ENCODE data around the gene PPP3CA. TPM values are rescaled to one million over a fixed set of nuclear protein-coding genes. Genes with fewer than 3 reads are reported as not detected.

PPP3CA gene
- total RNA-seq, 4 donors from 2014 or later: 32.7 to 45.1 (median 44.0) TPM

DNA sequence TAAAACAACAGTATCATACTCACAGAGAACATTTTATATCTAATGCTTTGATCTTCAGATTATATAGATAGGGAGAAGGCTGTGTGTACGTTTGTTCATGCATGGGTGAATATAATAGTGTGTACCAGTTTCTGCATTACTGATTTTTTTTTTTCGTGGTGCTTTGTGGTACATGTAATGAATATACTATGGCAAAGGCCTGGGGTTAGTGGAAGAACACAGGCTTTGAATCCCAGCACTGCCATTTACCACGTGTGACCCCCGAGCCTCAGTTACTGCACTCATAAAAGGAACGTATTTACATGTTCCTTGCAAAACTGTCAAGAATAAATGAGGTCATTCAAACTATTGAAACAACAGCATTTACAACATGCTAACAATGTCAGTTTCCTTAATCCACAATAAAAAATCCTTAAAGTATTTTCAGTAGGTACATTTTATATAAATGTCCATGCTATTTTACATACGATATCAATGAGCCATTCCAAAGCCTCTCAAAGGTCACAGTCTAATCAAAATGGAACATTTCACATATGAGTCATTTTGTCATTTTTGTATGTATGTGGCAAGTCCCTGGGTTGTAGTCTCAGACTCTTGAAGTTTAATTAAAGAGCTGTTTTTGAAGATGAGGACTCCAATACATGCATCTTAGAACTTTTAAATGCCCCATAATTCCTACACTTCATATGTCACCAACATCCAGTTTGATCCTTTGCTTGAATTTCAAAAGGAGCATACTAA lies 242.8 kb downstream of the PPP3CA start:
- TF ChIP-seq POLR2A (IDR thresholded peaks at IDR 0.05): no peak
- TF ChIP-seq EP300 (IDR thresholded peaks at IDR 0.05): no peak
- TF ChIP-seq, protein P1, sequence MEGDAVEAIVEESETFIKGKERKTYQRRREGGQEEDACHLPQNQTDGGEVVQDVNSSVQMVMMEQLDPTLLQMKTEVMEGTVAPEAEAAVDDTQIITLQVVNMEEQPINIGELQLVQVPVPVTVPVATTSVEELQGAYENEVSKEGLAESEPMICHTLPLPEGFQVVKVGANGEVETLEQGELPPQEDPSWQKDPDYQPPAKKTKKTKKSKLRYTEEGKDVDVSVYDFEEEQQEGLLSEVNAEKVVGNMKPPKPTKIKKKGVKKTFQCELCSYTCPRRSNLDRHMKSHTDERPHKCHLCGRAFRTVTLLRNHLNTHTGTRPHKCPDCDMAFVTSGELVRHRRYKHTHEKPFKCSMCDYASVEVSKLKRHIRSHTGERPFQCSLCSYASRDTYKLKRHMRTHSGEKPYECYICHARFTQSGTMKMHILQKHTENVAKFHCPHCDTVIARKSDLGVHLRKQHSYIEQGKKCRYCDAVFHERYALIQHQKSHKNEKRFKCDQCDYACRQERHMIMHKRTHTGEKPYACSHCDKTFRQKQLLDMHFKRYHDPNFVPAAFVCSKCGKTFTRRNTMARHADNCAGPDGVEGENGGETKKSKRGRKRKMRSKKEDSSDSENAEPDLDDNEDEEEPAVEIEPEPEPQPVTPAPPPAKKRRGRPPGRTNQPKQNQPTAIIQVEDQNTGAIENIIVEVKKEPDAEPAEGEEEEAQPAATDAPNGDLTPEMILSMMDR (IDR thresholded peaks at IDR 0.05): no peak

DNA sequence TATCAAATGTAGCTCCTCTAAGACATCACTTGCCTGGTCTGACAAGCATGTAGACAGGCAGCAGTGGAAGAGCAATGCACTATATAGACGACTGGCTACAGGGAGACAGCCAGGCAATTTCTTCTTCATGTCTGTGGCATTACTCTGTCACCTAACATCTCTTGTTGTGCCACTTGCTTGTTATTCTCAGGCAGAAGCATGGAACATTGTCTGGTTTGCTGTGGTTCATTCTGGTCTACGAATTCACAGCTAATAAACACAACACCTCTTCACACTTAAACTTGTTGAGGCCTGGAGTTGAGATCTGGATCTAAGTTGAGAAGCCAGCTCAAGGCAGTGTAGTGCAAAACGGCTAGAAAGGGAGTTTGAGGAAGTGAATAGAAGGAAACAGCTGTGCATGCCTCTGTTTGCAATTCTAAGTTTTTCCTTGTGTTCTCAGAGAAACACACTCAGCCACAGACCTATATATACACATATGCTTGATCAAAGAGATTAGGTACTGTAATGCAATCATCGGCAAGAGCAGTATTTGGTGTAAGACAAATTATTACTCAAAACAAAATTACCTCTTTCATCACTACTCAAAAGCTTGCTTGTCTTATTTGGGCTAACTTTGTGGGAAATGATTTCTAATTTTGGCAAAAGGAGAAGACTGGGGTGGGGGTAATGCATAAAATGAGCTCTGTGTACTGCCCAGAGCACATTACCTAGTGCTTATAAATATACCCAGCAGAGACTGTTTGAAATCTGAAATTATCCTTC lies 243.8 kb downstream of the PPP3CA start:
- no peak for DNase-seq (ENCODE audit: low spot score in 2 of 2)
- H3K9me3 ChIP-seq: no peaks in the 10 kb centered on the region
- no peaks in the 10 kb centered on the region for H3K27me3 ChIP-seq
- H3K4me3 ChIP-seq: no peak overlapping the region
- no peaks in the 10 kb centered on the region for H3K36me3 ChIP-seq
- peak overlapping the region in 3 of 4 donors; percentile 42 to 69 (median 56) for H3K27ac ChIP-seq
- peaks cover 7 to 52% (median 24%) of the 10 kb centered on the region in 4 donors for H3K4me1 ChIP-seq
- WGBS, 2 donors: 21 to 22% methylated on average over 4 of the region's 4 CpGs
- TF ChIP-seq, protein P1 (IDR thresholded peaks at IDR 0.05): no peak
- TF ChIP-seq EP300 (IDR thresholded peaks at IDR 0.05): no peak
- TF ChIP-seq POLR2A (IDR thresholded peaks at IDR 0.05): no peak

More for the DNA sequence above, 242.8 kb downstream of the PPP3CA start:
- WGBS, 2 donors: 53 to 54% methylated on average over 6 of the region's 6 CpGs
- Histone ChIP-seq H3K27me3 (no peaks in the 10 kb centered on the region), H3K27ac (peak overlapping the region in 2 of 4 donors; percentile 56 to 69), H3K4me3 (no peak overlapping the region), H3K36me3 (no peaks in the 10 kb centered on the region), H3K4me1 (peaks cover 7 to 60% (median 24%) of the 10 kb centered on the region in 4 donors), H3K9me3 (no peaks in the 10 kb centered on the region)
- DNase-seq (ENCODE audit: low spot score in 2 of 2): no peak

DNA sequence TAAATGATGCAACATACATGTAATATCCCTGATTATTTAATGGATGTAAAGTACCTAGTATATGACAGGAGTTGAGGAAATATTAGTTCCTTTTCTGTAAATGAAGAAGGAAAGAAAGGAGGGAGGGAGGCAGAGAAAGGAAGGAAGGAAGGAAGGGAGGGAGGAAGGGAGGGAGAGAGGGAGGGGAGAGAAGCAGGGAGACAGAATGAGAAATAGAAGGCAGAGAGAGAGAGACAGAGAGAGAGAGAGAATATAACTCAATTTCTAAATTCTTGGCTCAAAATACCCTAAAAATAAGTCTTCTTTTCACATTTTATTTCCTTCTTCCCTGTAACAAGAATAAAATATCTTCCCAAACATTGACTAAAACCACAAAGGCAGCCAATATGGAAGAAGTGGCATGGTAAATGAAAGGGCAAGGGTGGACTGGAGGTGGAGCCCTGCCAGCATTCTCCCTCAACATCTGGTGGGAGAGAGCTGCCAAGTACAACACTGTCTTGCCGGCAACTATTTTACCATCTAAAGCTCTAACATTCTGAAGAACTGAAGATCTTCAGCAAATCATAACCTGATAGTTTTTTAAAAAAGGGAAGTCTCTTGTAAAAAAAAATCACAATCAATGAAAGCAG lies 245.1 kb downstream of the PPP3CA start:
- Histone ChIP-seq H3K9me3 (no peaks in the 10 kb centered on the region), H3K36me3 (no peaks in the 10 kb centered on the region), H3K4me3 (no peak overlapping the region), H3K27ac (peak overlapping the region in 2 of 4 donors; percentile 56 to 69), H3K4me1 (peaks cover 7 to 53% (median 24%) of the 10 kb centered on the region in 4 donors), H3K27me3 (no peaks in the 10 kb centered on the region)
- TF ChIP-seq, protein P1 (IDR thresholded peaks at IDR 0.05): no peak
- TF ChIP-seq EP300 (IDR thresholded peaks at IDR 0.05): peak in 1 of 2 donors; percentile 61
- TF ChIP-seq POLR2A (IDR thresholded peaks at IDR 0.05): no peak
- WGBS, 2 donors: 2 to 4% methylated on average over 1 of the region's 1 CpG
- peak; percentile 63 to 70 for DNase-seq (ENCODE audit: low spot score in 2 of 2)

DNA sequence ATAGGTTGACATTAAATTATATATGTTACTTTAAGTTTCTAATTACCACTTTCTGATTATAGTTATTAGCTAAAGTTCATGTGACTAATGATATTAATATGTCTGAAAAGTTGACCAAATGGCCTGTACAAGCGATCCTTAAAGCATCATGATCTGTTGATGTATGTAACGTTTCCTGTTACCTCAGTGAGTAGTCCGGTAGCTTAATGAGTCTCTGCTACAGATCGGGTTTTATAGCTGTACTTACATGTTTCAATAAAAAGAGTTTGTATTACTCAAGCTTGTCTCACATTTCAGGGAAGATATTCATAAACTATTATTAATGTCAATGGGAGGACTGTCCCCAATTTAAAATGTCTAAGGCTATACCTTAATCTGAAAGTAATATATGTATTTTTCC lies 246.3 kb downstream of the PPP3CA start:
- TF ChIP-seq, protein P1 (IDR thresholded peaks at IDR 0.05): no peak
- TF ChIP-seq EP300 (IDR thresholded peaks at IDR 0.05) (no peak), POLR2A (IDR thresholded peaks at IDR 0.05) (no peak)
- no peak for DNase-seq (ENCODE audit: low spot score in 2 of 2)
- H3K4me1 ChIP-seq: peaks cover 7 to 58% (median 24%) of the 10 kb centered on the region in 4 donors
- no peaks in the 10 kb centered on the region for H3K9me3 ChIP-seq
- WGBS, 2 donors: 95 to 96% methylated on average over 4 of the region's 4 CpGs
- no peaks in the 10 kb centered on the region for H3K36me3 ChIP-seq
- no peaks in the 10 kb centered on the region for H3K27me3 ChIP-seq
- H3K27ac ChIP-seq: peak overlapping the region in 1 of 4 donors; percentile 69
- no peak overlapping the region for H3K4me3 ChIP-seq

Data from tibial nerve (tissue), 4 donors.